Mesendoderm (in vitro differentiated cells): ENCODE data around the gene FNBP1.

Experiments
- DNase-seq: peaks from one replicate; pipeline ENCODE4 v3.0.0; 2013
- H2AK5ac ChIP-seq: 2 replicates; pipeline ENCODE4 v1.6.1; 2013; ENCODE audit warnings: low read length, inconsistent platforms
- H2BK120ac ChIP-seq: 2 replicates; pipeline ENCODE4 v1.6.1; 2013; ENCODE audit warnings: low read depth, mild to moderate bottlenecking, low read length, moderate library complexity, mixed read lengths
- H2BK15ac ChIP-seq: replicated peaks from 2 replicates; pipeline ENCODE4 v1.6.1; 2013; ENCODE audit warnings: low read depth, mild to moderate bottlenecking, moderate library complexity
- H2BK5ac ChIP-seq: 2 replicates; pipeline ENCODE4 v1.6.1; 2013; ENCODE audit warnings: low read length, inconsistent platforms
- H3K18ac ChIP-seq: 2 replicates; pipeline ENCODE4 v1.6.1; 2013; ENCODE audit warnings: mild to moderate bottlenecking, low read length, mixed read lengths
- H3K23ac ChIP-seq: one replicate; pipeline ENCODE4 v1.6.1; 2013; ENCODE audit warnings: low read length
- H3K27ac ChIP-seq: 2 replicates; pipeline ENCODE4 v1.5.1; 2013; ENCODE audit warnings: low read depth, mild to moderate bottlenecking, inconsistent platforms, low read length, moderate library complexity
- H3K27me3 ChIP-seq: 2 replicates; pipeline ENCODE4 v1.6.1; 2013; ENCODE audit warnings: low read length, control low read depth, mild to moderate bottlenecking, inconsistent platforms; ENCODE audit not compliant: insufficient read depth, poor library complexity
- H3K36me3 ChIP-seq: 2 replicates; pipeline ENCODE4 v1.6.1; 2013; ENCODE audit warnings: low read length, inconsistent platforms; ENCODE audit not compliant: control insufficient read depth, insufficient read depth
- H3K4ac ChIP-seq: one replicate; pipeline ENCODE4 v1.6.1; 2013; ENCODE audit warnings: low read depth, mild to moderate bottlenecking, low read length, moderate library complexity
- H3K4me1 ChIP-seq: 2 replicates; pipeline ENCODE4 v1.6.1; 2013; ENCODE audit warnings: low read depth, low read length, inconsistent platforms; ENCODE audit not compliant: control insufficient read depth
- H3K4me2 ChIP-seq: 2 replicates; pipeline ENCODE4 v1.6.1; 2013; ENCODE audit warnings: low read length
- H3K4me3 ChIP-seq: 2 replicates; pipeline ENCODE4 v1.5.1; 2013; ENCODE audit warnings: mild to moderate bottlenecking, low read length
- H3K56ac ChIP-seq: one replicate; pipeline ENCODE4 v1.6.1; 2013; ENCODE audit warnings: low read length
- H3K79me1 ChIP-seq: 2 replicates; pipeline ENCODE4 v1.6.1; 2013; ENCODE audit warnings: low read length, inconsistent platforms
- H3K79me2 ChIP-seq: 2 replicates; pipeline ENCODE4 v1.6.1; 2013; ENCODE audit warnings: mild to moderate bottlenecking, low read length; ENCODE audit not compliant: control insufficient read depth, insufficient read depth
- H3K9ac ChIP-seq: 2 replicates; pipeline ENCODE4 v1.6.1; 2013; ENCODE audit warnings: low read length, inconsistent platforms
- H4K5ac ChIP-seq: one replicate; pipeline ENCODE4 v1.6.1; 2013; ENCODE audit warnings: low read length
- H4K8ac ChIP-seq: one replicate; pipeline ENCODE4 v1.6.1; 2013; ENCODE audit warnings: low read depth, mild to moderate bottlenecking, control low read depth, low read length, moderate library complexity
- WGBS: extraction: QIAGEN DNeasy Blood & Tissue Kit; methylation state at CpG from one replicate; pipeline ENCODE4 v1.1.7; 2013; ENCODE audit warnings: low lambda C conversion rate, missing lambda C conversion rate; ENCODE audit not compliant: insufficient coverage; ENCODE audit errors: extremely low coverage; 5-methylcytosine and 5-hydroxymethylcytosine counted together

The FNBP1 gene

GRCh38 chr9:130036099-130036498 is 6.9 kb downstream of the FNBP1 start:
- Histone ChIP-seq H3K9ac (no peak overlapping the region), H3K27me3 (peaks cover 1% of the 10 kb centered on the region)

GRCh38 chr9:130034570-130034969 is 8.4 kb downstream of the FNBP1 start:
- Histone ChIP-seq H3K4me1 (no peaks in the 10 kb centered on the region), H3K27ac (no peak overlapping the region), H4K5ac (no peak overlapping the region), H2AK5ac (no peak overlapping the region), H3K4me2 (no peak overlapping the region), H4K8ac (no peak overlapping the region), H3K79me2 (no peaks in the 10 kb centered on the region), H3K56ac (no peak overlapping the region), H3K4me3 (no peak overlapping the region), H3K23ac (no peak overlapping the region), H3K27me3 (no peaks in the 10 kb centered on the region), H3K79me1 (peaks cover 1% of the 10 kb centered on the region), H3K9ac (no peak overlapping the region), H3K36me3 (no peaks in the 10 kb centered on the region), H3K18ac (no peak overlapping the region), H2BK15ac (no peak overlapping the region), H2BK120ac (no peak overlapping the region), H3K4ac (no peak overlapping the region), H2BK5ac (no peak overlapping the region)
- WGBS = no CpG with 5 or more reads among the region's 1 CpG
- DNase-seq = no peak

More at GRCh38 chr9:130036099-130036498, 6.9 kb downstream of the FNBP1 start:
- Histone ChIP-seq H3K27ac (no peak overlapping the region), H3K79me2 (peaks cover 2% of the 10 kb centered on the region), H3K4me3 (no peak overlapping the region), H3K4me1 (no peaks in the 10 kb centered on the region), H2AK5ac (no peak overlapping the region), H2BK5ac (no peak overlapping the region), H3K4me2 (no peak overlapping the region), H3K36me3 (no peaks in the 10 kb centered on the region), H2BK15ac (no peak overlapping the region), H4K5ac (no peak overlapping the region), H3K79me1 (peaks cover 3% of the 10 kb centered on the region), H2BK120ac (no peak overlapping the region), H3K18ac (no peak overlapping the region), H3K56ac (no peak overlapping the region), H3K4ac (no peak overlapping the region), H3K23ac (no peak overlapping the region), H4K8ac (no peak overlapping the region)
- DNase-seq = no peak

- no peak overlapping the region for H4K5ac ChIP-seq
- H3K36me3 ChIP-seq = no peaks in the 10 kb centered on the region
- H3K4ac ChIP-seq = no peak overlapping the region
- H3K4me1 ChIP-seq = no peaks in the 10 kb centered on the region
- DNase-seq = no peak
- H2AK5ac ChIP-seq = no peak overlapping the region
- H3K23ac ChIP-seq = no peak overlapping the region
- H3K4me3 ChIP-seq = no peak overlapping the region
- H3K18ac ChIP-seq = no peak overlapping the region
- no peak overlapping the region for H2BK120ac ChIP-seq
- no peak overlapping the region for H3K9ac ChIP-seq
- no peaks in the 10 kb centered on the region for H3K79me2 ChIP-seq
- WGBS = no CpG with 5 or more reads among the region's 3 CpGs
- H2BK15ac ChIP-seq = no peak overlapping the region
- no peaks in the 10 kb centered on the region for H3K27me3 ChIP-seq
- H2BK5ac ChIP-seq = no peak overlapping the region
- no peak overlapping the region for H4K8ac ChIP-seq
- no peak overlapping the region for H3K4me2 ChIP-seq
- H3K27ac ChIP-seq = no peak overlapping the region
- peaks cover 3% of the 10 kb centered on the region for H3K79me1 ChIP-seq
- H3K56ac ChIP-seq = no peak overlapping the region
These were observed 12.3 kb downstream of the FNBP1 start for GRCh38 chr9:130030651-130031127.

GRCh38 chr9:130029223-130029973 is 13.6 kb downstream of the FNBP1 start:
- Histone ChIP-seq H2BK120ac (no peak overlapping the region), H3K56ac (no peak overlapping the region), H2AK5ac (no peak overlapping the region), H3K4me1 (no peaks in the 10 kb centered on the region), H3K27ac (no peak overlapping the region), H3K23ac (no peak overlapping the region), H3K4ac (no peak overlapping the region), H3K9ac (no peak overlapping the region), H3K79me1 (peaks cover 2% of the 10 kb centered on the region), H3K4me2 (no peak overlapping the region), H4K8ac (no peak overlapping the region), H3K79me2 (no peaks in the 10 kb centered on the region), H2BK5ac (no peak overlapping the region), H3K36me3 (no peaks in the 10 kb centered on the region), H4K5ac (no peak overlapping the region), H2BK15ac (no peak overlapping the region), H3K27me3 (no peaks in the 10 kb centered on the region), H3K18ac (no peak overlapping the region), H3K4me3 (no peak overlapping the region)
- no peak for DNase-seq
- no CpG with 5 or more reads among the region's 10 CpGs for WGBS

- Histone ChIP-seq H3K79me1 (peaks cover 2% of the 10 kb centered on the region), H2AK5ac (no peak overlapping the region), H3K56ac (no peak overlapping the region), H2BK5ac (no peak overlapping the region), H3K4ac (no peak overlapping the region), H4K8ac (no peak overlapping the region), H3K4me3 (no peak overlapping the region), H2BK15ac (no peak overlapping the region), H3K4me1 (no peaks in the 10 kb centered on the region), H2BK120ac (no peak overlapping the region), H3K4me2 (no peak overlapping the region), H3K79me2 (no peaks in the 10 kb centered on the region), H3K27ac (no peak overlapping the region), H3K23ac (no peak overlapping the region), H3K18ac (no peak overlapping the region), H4K5ac (no peak overlapping the region), H3K9ac (no peak overlapping the region), H3K27me3 (no peaks in the 10 kb centered on the region), H3K36me3 (no peaks in the 10 kb centered on the region)
- WGBS = no CpG with 5 or more reads among the region's 6 CpGs
- no peak for DNase-seq
These were observed 14.3 kb downstream of the FNBP1 start for GRCh38 chr9:130028493-130029222.
